Coronary artery (tissue), 2 donors: ENCODE data around the gene TMEM129.

Experiments used
- DNase-seq: peaks from one replicate; pipeline ENCODE4 v3.0.0-alpha.2; 2017; ENCODE audit warnings: low spot score
- H3K27ac ChIP-seq, 2 donors: fragments of 200-600 bp; sonication (generic); one replicate each; pipeline ENCODE4 v1.5.1; 2016 to 2019
- H3K4me3 ChIP-seq: fragments of 200-600 bp; sonication (generic); 2 replicates; pipeline ENCODE4 v1.5.1; 2016; ENCODE audit warnings: mild to moderate bottlenecking, moderate library complexity
- TF ChIP-seq, protein P1 (sequence below): fragments of 200-600 bp; sonication (generic); IDR thresholded peaks from one replicate; pipeline ENCODE4 v1.5.1; 2019; ENCODE audit warnings: antibody characterized with exemption

The TMEM129 gene

DNA sequence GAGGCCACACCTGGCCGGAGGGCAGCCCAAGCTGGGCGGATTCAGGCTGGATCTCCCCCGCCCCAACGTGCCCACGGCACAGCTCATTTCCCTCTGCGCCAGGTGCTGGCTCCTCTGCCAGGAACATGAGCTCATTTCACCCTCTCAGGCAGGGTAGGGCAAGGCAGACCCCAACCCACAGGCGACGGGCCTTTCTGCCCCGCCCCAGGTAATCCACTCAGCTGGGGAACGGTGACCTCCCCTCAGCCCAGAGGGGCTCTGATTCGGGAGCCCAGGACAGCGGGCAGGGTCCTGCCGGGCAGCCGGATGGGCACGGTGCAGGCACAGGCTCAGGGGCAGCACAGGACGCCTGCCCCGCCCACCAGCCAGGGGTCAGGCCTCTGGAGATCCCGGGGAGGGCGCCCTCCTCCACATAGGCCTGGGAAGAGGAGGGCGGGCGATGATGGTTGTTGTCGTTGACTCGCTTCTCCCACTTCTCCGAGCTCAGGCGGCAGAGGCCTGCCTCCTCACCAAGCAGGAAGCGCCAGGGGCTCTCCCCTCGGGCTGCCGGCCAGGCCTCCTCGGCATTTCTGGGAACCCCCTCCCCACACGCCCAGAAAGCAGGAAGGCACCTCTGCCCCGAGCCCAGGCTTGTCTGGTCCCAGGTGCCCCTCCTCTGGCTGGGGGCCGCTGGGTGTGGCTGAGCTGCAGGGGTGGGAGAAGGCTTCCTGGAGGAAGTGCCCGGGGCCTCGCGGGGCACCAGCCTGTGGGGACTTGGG is 31.3 kb upstream of the TMEM129 start:
- TF ChIP-seq, protein P1, sequence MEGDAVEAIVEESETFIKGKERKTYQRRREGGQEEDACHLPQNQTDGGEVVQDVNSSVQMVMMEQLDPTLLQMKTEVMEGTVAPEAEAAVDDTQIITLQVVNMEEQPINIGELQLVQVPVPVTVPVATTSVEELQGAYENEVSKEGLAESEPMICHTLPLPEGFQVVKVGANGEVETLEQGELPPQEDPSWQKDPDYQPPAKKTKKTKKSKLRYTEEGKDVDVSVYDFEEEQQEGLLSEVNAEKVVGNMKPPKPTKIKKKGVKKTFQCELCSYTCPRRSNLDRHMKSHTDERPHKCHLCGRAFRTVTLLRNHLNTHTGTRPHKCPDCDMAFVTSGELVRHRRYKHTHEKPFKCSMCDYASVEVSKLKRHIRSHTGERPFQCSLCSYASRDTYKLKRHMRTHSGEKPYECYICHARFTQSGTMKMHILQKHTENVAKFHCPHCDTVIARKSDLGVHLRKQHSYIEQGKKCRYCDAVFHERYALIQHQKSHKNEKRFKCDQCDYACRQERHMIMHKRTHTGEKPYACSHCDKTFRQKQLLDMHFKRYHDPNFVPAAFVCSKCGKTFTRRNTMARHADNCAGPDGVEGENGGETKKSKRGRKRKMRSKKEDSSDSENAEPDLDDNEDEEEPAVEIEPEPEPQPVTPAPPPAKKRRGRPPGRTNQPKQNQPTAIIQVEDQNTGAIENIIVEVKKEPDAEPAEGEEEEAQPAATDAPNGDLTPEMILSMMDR, result no peak
- no peak overlapping the region for H3K4me3 ChIP-seq
- DNase-seq, result no peak
- H3K27ac ChIP-seq, result no peak overlapping the region

DNA sequence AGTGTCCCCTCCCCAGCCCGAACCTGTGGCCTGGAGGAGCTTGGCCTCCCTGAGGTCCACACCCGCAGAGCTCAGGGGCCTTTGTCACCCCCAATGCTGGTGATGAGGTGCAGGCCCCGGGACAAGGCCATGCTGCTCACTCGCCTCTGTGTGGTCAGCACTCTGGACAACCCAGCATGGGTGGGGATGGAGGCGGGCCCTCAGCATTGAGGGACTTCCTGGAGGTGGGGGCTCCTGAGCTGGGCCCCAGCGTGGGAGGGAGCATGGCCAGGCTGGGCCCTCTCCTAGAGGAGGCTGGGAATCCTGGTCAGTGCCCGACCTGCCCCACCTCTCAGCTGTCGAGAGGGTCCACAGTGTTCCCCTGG is 30.8 kb upstream of the TMEM129 start:
- no peak overlapping the region for H3K27ac ChIP-seq
- no peak overlapping the region for H3K4me3 ChIP-seq
- DNase-seq, result no peak
- TF ChIP-seq, protein P1, result no peak

DNA sequence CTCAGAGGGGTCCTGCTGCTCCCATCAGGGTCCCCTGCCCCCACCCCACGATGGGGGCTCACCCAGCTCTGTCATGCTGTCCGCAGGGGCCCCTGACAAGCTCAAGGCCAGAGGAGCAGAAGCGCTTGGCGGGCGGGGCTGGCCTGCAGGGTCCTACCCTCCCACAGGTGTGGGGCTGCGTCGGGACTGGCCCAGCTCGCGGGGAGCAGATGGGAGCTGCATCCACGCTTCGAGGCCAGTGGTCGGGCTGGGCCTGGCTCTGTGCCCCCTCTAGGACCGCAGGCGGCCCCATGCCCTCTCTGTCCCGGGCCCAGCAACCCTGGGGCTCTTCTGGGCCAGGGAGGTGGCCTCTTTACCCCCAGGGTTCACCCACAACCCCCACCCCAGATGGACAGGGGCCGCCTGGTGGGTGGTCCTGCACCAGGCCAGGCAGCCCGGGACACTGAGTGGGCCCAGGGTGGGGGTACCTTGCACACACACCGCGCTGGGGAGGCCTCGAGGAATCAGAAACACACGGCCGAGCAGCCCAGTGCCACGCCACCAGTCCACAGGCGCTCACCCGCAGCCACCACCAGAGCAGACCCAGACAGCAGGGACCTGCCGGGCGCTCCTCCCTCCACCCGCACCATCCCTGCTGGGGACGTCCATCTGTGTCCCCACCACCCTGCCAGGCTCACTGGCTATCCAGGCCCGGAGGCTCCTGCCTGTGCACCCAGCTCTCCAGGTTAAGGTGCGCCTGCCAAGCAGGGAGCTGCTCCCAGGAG is 30.2 kb upstream of the TMEM129 start:
- no peak for DNase-seq
- TF ChIP-seq, protein P1, result no peak
- H3K4me3 ChIP-seq, result no peak overlapping the region
- no peak overlapping the region for H3K27ac ChIP-seq

DNA sequence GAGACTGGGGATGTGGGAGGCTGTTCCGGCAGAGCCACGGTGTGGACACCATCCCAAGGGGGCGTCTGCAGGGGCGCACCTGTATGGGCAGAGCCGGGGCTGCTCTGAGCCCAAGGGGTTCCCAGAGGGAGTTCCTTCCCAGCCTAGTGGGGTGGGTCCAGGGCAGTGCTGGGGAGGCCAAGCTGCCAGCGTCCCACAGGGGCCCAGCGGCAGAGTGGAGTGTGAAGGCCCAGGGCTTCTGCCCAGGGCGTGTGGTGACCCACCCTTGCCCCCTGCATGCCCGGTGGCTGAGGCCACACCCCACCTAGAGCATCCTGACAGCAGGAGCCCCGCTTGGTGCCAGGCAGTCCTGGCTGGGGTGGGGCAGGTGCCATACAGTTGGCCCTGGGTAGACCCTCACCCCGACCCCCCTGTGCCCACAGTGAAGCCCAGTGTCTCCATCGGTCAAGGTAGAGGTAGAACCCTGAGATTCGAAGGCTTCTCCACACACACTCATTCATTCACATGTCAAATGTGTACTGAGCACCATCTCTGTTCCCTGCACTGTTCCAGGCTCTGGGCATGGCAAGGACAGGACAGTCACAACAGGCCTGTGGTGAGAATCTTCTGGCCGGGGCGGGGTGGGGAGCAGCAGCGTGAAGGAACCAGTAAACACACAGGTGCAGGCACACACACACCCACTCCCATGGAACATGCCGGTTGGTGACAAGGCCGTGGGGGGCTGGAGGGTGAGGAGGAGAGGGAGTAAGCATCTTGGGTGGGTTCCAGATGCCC is 29.4 kb upstream of the TMEM129 start:
- DNase-seq, result no peak
- Histone ChIP-seq H3K4me3 (no peak overlapping the region), H3K27ac (no peak overlapping the region)
- TF ChIP-seq, protein P1, result no peak

DNA sequence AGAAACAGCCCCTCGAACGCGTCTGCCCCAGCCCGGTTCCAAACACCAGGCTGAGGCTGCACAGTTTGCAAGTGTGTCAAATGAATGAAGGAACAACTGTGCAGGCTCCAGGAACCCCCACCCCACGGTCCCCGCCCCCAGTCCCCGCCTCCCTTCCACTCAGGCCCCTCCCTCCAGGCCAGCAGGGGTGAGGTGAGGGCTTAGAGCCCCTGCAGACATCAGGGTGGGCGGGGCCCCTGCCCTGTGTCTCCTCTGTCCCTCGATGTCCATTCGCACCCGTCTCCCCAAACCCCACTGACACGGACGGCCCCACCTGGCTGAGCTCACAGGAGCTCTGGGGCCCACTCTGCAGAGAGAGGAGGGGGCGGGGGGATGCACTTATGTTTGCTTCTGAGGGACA is 28.7 kb upstream of the TMEM129 start:
- Histone ChIP-seq H3K27ac (no peak overlapping the region), H3K4me3 (no peak overlapping the region)
- no peak for DNase-seq
- TF ChIP-seq, protein P1, result no peak

DNA sequence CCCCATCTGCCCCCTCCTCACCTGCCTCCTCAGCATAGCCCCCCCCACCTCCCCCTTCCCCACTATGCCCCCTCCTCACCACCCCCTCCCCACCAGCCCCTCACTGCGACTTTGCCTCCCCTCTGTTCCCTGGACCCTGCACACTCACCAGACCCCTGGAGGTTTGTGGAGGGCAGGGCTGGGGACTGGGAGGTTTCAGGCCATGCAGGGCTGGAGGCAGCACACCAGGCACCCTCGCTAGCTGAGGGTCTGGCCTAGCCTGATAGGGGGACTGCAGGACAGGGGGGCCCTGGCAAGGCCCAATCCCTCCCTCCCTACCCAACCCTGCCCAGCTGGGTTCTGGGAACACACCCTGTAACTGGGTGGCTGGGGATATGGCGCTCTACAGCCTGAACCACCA is 28.2 kb upstream of the TMEM129 start:
- Histone ChIP-seq H3K27ac (no peak overlapping the region), H3K4me3 (no peak overlapping the region)
- no peak for DNase-seq
- TF ChIP-seq, protein P1, result no peak
